ENCODE data around the gene QKI.

Gene QKI

GRCh38 chr6:163420289-163420614, 5.7 kb downstream of the QKI start:
- TF ChIP-seq CEBPB (IDR thresholded peaks at IDR 0.05) = no peak
- no peak for TF ChIP-seq FOXM1 (IDR thresholded peaks at IDR 0.05; ENCODE audit: borderline replicate concordance, low read depth)
- TF ChIP-seq TCF12 (IDR thresholded peaks at IDR 0.05; ENCODE audit: low read depth) = no peak
- TF ChIP-seq TAF1 (IDR thresholded peaks at IDR 0.05; ENCODE audit: low read depth) = no peak
- TF ChIP-seq NFIC (IDR thresholded peaks at IDR 0.05) = no peak
- TF ChIP-seq EGR1 (IDR thresholded peaks at IDR 0.05) = no peak
- no peak for TF ChIP-seq ZBTB7A (IDR thresholded peaks at IDR 0.05; ENCODE audit: low read depth)
- TF ChIP-seq YY1 (IDR thresholded peaks at IDR 0.05; ENCODE audit: low read depth) = no peak
- TF ChIP-seq MAX (IDR thresholded peaks at IDR 0.05) = no peak

GRCh38 chr6:163422550-163422949, 8.0 kb downstream of the QKI start:
- no peak for TF ChIP-seq RAD21 (IDR thresholded peaks at IDR 0.05; ENCODE audit: low read depth)
- TF ChIP-seq ZBTB7A (IDR thresholded peaks at IDR 0.05; ENCODE audit: low read depth) = no peak
- TF ChIP-seq CEBPB (IDR thresholded peaks at IDR 0.05) = no peak
- TF ChIP-seq YY1 (IDR thresholded peaks at IDR 0.05; ENCODE audit: low read depth) = no peak
- no peak for TF ChIP-seq EP300 (IDR thresholded peaks at IDR 0.05; ENCODE audit: borderline replicate concordance)
- TF ChIP-seq TCF12 (IDR thresholded peaks at IDR 0.05; ENCODE audit: low read depth) = no peak
- TF ChIP-seq CREB1 (IDR thresholded peaks at IDR 0.05; ENCODE audit: low read depth) = no peak
- TF ChIP-seq TAF1 (IDR thresholded peaks at IDR 0.05; ENCODE audit: low read depth) = no peak
- TF ChIP-seq TEAD4 (IDR thresholded peaks at IDR 0.05) = no peak
- no peak for TF ChIP-seq EGR1 (IDR thresholded peaks at IDR 0.05)

- TF ChIP-seq TCF12 (IDR thresholded peaks at IDR 0.05; ENCODE audit: low read depth) (no peak), MAX (IDR thresholded peaks at IDR 0.05) (no peak), EP300 (IDR thresholded peaks at IDR 0.05; ENCODE audit: borderline replicate concordance) (no peak), TEAD4 (IDR thresholded peaks at IDR 0.05) (no peak), RAD21 (IDR thresholded peaks at IDR 0.05; ENCODE audit: low read depth) (no peak)
- TF ChIP-seq, protein P1, sequence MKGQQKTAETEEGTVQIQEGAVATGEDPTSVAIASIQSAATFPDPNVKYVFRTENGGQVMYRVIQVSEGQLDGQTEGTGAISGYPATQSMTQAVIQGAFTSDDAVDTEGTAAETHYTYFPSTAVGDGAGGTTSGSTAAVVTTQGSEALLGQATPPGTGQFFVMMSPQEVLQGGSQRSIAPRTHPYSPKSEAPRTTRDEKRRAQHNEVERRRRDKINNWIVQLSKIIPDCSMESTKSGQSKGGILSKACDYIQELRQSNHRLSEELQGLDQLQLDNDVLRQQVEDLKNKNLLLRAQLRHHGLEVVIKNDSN (IDR thresholded peaks at IDR 0.05) = no peak
These were observed 9.2 kb downstream of the QKI start for GRCh38 chr6:163423696-163424095.

GRCh38 chr6:163427498-163428254, 13.2 kb downstream of the QKI start:
- TF ChIP-seq, protein P2, sequence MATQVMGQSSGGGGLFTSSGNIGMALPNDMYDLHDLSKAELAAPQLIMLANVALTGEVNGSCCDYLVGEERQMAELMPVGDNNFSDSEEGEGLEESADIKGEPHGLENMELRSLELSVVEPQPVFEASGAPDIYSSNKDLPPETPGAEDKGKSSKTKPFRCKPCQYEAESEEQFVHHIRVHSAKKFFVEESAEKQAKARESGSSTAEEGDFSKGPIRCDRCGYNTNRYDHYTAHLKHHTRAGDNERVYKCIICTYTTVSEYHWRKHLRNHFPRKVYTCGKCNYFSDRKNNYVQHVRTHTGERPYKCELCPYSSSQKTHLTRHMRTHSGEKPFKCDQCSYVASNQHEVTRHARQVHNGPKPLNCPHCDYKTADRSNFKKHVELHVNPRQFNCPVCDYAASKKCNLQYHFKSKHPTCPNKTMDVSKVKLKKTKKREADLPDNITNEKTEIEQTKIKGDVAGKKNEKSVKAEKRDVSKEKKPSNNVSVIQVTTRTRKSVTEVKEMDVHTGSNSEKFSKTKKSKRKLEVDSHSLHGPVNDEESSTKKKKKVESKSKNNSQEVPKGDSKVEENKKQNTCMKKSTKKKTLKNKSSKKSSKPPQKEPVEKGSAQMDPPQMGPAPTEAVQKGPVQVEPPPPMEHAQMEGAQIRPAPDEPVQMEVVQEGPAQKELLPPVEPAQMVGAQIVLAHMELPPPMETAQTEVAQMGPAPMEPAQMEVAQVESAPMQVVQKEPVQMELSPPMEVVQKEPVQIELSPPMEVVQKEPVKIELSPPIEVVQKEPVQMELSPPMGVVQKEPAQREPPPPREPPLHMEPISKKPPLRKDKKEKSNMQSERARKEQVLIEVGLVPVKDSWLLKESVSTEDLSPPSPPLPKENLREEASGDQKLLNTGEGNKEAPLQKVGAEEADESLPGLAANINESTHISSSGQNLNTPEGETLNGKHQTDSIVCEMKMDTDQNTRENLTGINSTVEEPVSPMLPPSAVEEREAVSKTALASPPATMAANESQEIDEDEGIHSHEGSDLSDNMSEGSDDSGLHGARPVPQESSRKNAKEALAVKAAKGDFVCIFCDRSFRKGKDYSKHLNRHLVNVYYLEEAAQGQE (IDR thresholded peaks at IDR 0.05; ENCODE audit: low read depth) = no peak
- peak; percentile 42 for TF ChIP-seq RAD21 (IDR thresholded peaks at IDR 0.05; ENCODE audit: low read depth)

DNA sequence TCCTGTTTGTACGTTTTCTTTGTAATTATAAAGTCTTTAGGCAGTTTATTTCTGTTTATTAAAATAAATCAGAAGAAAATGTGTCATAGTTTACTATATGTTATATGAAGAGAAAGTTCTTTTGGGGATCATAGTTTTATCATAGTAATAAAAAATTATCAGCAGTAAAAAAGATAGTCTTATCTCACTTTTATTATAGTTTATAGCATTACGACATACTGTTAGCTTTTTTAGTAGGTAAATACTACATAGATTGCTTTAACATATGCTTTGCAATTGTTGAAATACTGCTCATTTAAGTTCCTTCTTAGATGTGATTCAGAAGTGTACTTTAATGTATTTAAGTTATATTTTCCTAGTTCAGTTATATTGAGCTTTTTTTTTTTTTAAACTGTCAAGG, 13.9 kb downstream of the QKI start:
- no peak for TF ChIP-seq CREB1 (IDR thresholded peaks at IDR 0.05; ENCODE audit: low read depth)
- TF ChIP-seq YY1 (IDR thresholded peaks at IDR 0.05; ENCODE audit: low read depth) = no peak
- no peak for TF ChIP-seq ZBTB7A (IDR thresholded peaks at IDR 0.05; ENCODE audit: low read depth)
- TF ChIP-seq, protein P2 (IDR thresholded peaks at IDR 0.05; ENCODE audit: low read depth) = no peak
- TF ChIP-seq, protein P1 (IDR thresholded peaks at IDR 0.05) = no peak
- no peak for TF ChIP-seq TCF12 (IDR thresholded peaks at IDR 0.05; ENCODE audit: low read depth)
- TF ChIP-seq CEBPB (IDR thresholded peaks at IDR 0.05) = no peak
- no peak for TF ChIP-seq MAX (IDR thresholded peaks at IDR 0.05)
- TF ChIP-seq EGR1 (IDR thresholded peaks at IDR 0.05) = no peak
- TF ChIP-seq TAF1 (IDR thresholded peaks at IDR 0.05; ENCODE audit: low read depth) = no peak
- no peak for TF ChIP-seq FOXM1 (IDR thresholded peaks at IDR 0.05; ENCODE audit: borderline replicate concordance, low read depth)
- no peak for TF ChIP-seq RAD21 (IDR thresholded peaks at IDR 0.05; ENCODE audit: low read depth)
- no peak for TF ChIP-seq TEAD4 (IDR thresholded peaks at IDR 0.05)
- no peak for TF ChIP-seq EP300 (IDR thresholded peaks at IDR 0.05; ENCODE audit: borderline replicate concordance)
- TF ChIP-seq NFIC (IDR thresholded peaks at IDR 0.05) = no peak

DNA sequence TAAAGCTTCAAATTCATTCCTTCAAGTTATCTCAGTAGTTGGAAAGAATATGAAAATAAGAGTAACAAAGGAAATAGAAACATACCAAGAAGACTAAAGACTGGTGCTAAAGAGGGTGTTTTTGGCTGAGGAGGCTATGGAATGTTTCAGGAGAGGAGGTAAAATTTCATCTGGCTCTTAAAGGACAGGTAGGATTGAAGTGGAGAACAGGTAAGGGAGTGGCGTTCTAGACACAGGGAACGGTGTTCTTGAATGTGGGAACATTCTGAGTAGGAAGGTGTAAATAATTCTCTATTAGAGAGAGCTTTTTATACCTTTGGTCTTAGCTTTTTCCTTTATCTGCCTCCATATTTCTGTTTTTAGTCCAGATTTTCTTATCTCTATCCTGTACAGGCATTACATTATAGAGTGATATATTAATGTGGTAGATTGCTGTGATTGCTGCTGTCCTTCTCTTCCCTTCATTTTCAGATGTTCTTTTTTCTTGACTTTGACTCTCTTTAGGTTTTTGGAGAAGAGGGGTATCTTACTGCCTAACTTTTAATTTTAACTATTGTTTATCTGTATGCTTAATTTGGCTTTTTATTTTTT, 15.4 kb downstream of the QKI start:
- TF ChIP-seq TCF12 (IDR thresholded peaks at IDR 0.05; ENCODE audit: low read depth) = no peak
- no peak for TF ChIP-seq EP300 (IDR thresholded peaks at IDR 0.05; ENCODE audit: borderline replicate concordance)
- no peak for TF ChIP-seq TAF1 (IDR thresholded peaks at IDR 0.05; ENCODE audit: low read depth)
- no peak for TF ChIP-seq CREB1 (IDR thresholded peaks at IDR 0.05; ENCODE audit: low read depth)
- TF ChIP-seq TEAD4 (IDR thresholded peaks at IDR 0.05) = no peak
- TF ChIP-seq YY1 (IDR thresholded peaks at IDR 0.05; ENCODE audit: low read depth) = no peak
- TF ChIP-seq MAX (IDR thresholded peaks at IDR 0.05) = no peak
- TF ChIP-seq, protein P2 (IDR thresholded peaks at IDR 0.05; ENCODE audit: low read depth) = no peak
- TF ChIP-seq FOXM1 (IDR thresholded peaks at IDR 0.05; ENCODE audit: borderline replicate concordance, low read depth) = no peak
- TF ChIP-seq RAD21 (IDR thresholded peaks at IDR 0.05; ENCODE audit: low read depth) = no peak
- no peak for TF ChIP-seq ZBTB7A (IDR thresholded peaks at IDR 0.05; ENCODE audit: low read depth)
- TF ChIP-seq, protein P1 (IDR thresholded peaks at IDR 0.05) = no peak
- no peak for TF ChIP-seq NFIC (IDR thresholded peaks at IDR 0.05)
- no peak for TF ChIP-seq EGR1 (IDR thresholded peaks at IDR 0.05)
- TF ChIP-seq CEBPB (IDR thresholded peaks at IDR 0.05) = no peak
